CD8-positive, alpha-beta memory T cell (primary cell): Measurements from ENCODE around the gene EFCAB9. TPM values are rescaled to one million over a fixed set of nuclear protein-coding genes. Genes with fewer than 3 reads are reported as not detected.
"Not testable (repeated sequence)": the region's sequence is repeated elsewhere in the genome, so short reads cannot be mapped to it uniquely, and the experiment has no call there.

Experiments
- CTCF ChIA-PET: fragments of 350-600 bp; sonication (Branson Sonifier 250); formaldehyde crosslinking; loops from one replicate; lab custom pipeline; 2021; ENCODE audit warnings: antibody characterized with exemption; lab: Charles Lee
- POLR2A ChIA-PET: fragments of 350-600 bp; sonication (Branson Sonifier 250); formaldehyde crosslinking; loops from one replicate; lab custom pipeline; 2021; ENCODE audit warnings: antibody characterized with exemption; lab: Charles Lee
- DNase-seq, 5 donors: peaks; one replicate each; pipeline versions ENCODE4 v3.0.0 to v3.0.0-alpha.2; 2020 to 2022; ENCODE audit warnings: mixed read lengths in 1 of 5
- H3K27ac ChIP-seq: one replicate; pipeline ENCODE4 v1.7.0; 2013; ENCODE audit warnings: low read depth, mild to moderate bottlenecking, low read length, moderate library complexity
- H3K27me3 ChIP-seq: 2 replicates; pipeline ENCODE4 v1.7.0; 2013; ENCODE audit warnings: low read length, mild to moderate bottlenecking; ENCODE audit not compliant: insufficient read depth, poor library complexity, severe bottlenecking
- H3K36me3 ChIP-seq: 2 replicates; pipeline ENCODE4 v1.7.0; 2013; ENCODE audit warnings: mild to moderate bottlenecking, low read length, moderate library complexity; ENCODE audit not compliant: insufficient read depth
- H3K4me1 ChIP-seq: 2 replicates; pipeline ENCODE4 v1.7.0; 2013; ENCODE audit warnings: mild to moderate bottlenecking, low read length, moderate library complexity; ENCODE audit not compliant: insufficient read depth
- H3K4me3 ChIP-seq: 2 replicates; pipeline ENCODE4 v1.7.0; 2013; ENCODE audit warnings: mild to moderate bottlenecking, low read length
- H3K9me3 ChIP-seq: 2 replicates; pipeline ENCODE4 v1.7.0; 2013; ENCODE audit warnings: mild to moderate bottlenecking, low read length
- H3K27ac Mint-ChIP-seq, 8 donors: one replicate each; pipeline ENCODE4 v1.8.0; 2020 to 2021; ENCODE audit warnings: mixed read lengths in 8 of 8, mild to moderate bottlenecking in 6 of 8, inconsistent platforms in 3 of 8, moderate library complexity in 3 of 8
- H3K27me3 Mint-ChIP-seq, 2 donors: one replicate each; pipeline ENCODE4 v1.8.0; 2020 to 2021; ENCODE audit warnings: mixed read lengths in 2 of 2, mild to moderate bottlenecking in 1 of 2, moderate library complexity in 1 of 2
- H3K36me3 Mint-ChIP-seq, 3 donors: one replicate each; pipeline ENCODE4 v1.8.0; 2020 to 2021; ENCODE audit warnings: mixed read lengths in 3 of 3, inconsistent platforms in 1 of 3, mild to moderate bottlenecking in 1 of 3
- H3K4me1 Mint-ChIP-seq, 3 donors: one replicate each; pipeline ENCODE4 v1.8.0; 2020 to 2021; ENCODE audit warnings: mixed read lengths in 3 of 3, inconsistent platforms in 1 of 3, mild to moderate bottlenecking in 1 of 3
- H3K4me3 Mint-ChIP-seq, 7 donors: one replicate each; pipeline ENCODE4 v1.8.0; 2020 to 2021; ENCODE audit warnings: mixed read lengths in 7 of 7, mild to moderate bottlenecking in 6 of 7, moderate library complexity in 4 of 7, inconsistent platforms in 2 of 7
- H3K9me3 Mint-ChIP-seq, 5 donors: one replicate each; pipeline ENCODE4 v1.8.0; 2020 to 2022; ENCODE audit warnings: mixed read lengths in 5 of 5, mild to moderate bottlenecking in 3 of 5, moderate library complexity in 2 of 5, inconsistent platforms in 1 of 5
- polyA plus RNA-seq: library from polyadenylated mRNA; unstranded; fragments of 300-500 nt; fragmentation: Illumina TruSeq; gene quantifications from one replicate; pipeline ENCODE4 v1.2.3, GENCODE V29; 2021
- total RNA-seq, 2 experiments: library from RNA; stranded (reverse); gene quantifications; one replicate each; pipeline ENCODE4 v1.2.3, GENCODE V29; 2021

Gene EFCAB9
- total and polyA plus RNA-seq, 3 experiments from 2014 or later, result not detected

DNA sequence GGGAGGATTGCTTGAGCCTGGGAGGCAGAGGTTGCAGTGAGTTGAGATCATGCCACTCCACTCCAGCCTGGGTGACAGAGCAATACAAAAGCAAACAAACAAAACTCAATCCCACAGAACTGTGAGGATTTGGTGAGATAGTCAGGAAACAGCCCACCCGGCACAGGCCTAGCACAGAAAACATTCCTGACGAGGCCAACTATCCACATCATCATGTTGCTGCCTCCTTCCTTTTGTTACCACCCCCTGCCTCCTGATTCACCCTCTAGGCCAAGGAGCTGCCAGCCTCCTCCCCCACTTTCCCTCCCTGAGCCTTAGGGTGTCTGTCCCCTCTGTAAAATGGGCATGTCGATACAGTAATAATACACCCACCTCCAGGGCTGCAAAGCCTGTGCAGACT, 44.9 kb upstream of the EFCAB9 start:
- H3K27me3 Mint-ChIP-seq, result peaks cover 0 to 2% of the 10 kb centered on the region in 2 donors
- POLR2A ChIA-PET, result no interaction called here
- Histone ChIP-seq H3K9me3 (no peaks in the 10 kb centered on the region), H3K27ac (no peak overlapping the region), H3K36me3 (peaks cover 38% of the 10 kb centered on the region), H3K4me3 (no peak overlapping the region), H3K4me1 (peaks cover 95% of the 10 kb centered on the region), H3K27me3 (no peaks in the 10 kb centered on the region)
- CTCF ChIA-PET, result interaction anchor here (1.2 to 1.7 kb wide), 2 partner anchors 25 to 26 kb away, joined by 3 to 4 read pairs; no protein-coding TSS in a partner anchor
- no peak for DNase-seq
- H3K9me3 Mint-ChIP-seq, result no peaks in the 10 kb centered on the region
- H3K27ac Mint-ChIP-seq, result peak overlapping the region in 7 of 8 donors; percentile 68 to 95 (median 87)
- H3K4me3 Mint-ChIP-seq, result peak overlapping the region in 1 of 7 donors; percentile 28
- H3K4me1 Mint-ChIP-seq, result peaks cover 79 to 97% (median 95%) of the 10 kb centered on the region in 3 donors
- peaks cover 7 to 84% (median 29%) of the 10 kb centered on the region in 3 donors for H3K36me3 Mint-ChIP-seq

DNA sequence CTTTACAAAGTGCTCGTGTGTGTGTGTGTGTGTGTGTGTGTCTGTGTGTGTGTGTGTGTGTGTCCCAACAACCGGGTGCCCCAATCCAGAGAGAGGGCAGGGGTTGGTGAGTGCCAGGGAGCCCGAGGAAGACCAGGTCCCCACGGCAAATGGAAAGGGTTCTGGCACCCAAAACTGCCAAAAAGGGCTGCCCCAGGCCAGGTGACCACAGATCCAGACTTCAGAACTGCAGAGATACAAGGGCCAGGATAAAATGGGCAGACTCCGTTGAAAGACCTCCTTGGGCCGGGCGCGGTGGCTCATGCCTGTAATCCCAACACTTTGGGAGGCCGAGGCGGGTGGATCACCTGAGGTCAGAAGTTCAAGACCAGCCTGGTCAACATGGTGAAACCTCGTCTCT, 44.5 kb upstream of the EFCAB9 start:
- H3K9me3 Mint-ChIP-seq, H3K4me3 ChIP-seq, H3K27ac ChIP-seq, POLR2A ChIA-PET, H3K9me3 ChIP-seq, H3K27me3 Mint-ChIP-seq, H3K27me3 ChIP-seq: not testable (repeated sequence)
- peak overlapping the region in 1 of 7 donors; percentile 59 for H3K4me3 Mint-ChIP-seq
- CTCF ChIA-PET, result interaction anchor here (0.9 to 2.4 kb wide), 3 partner anchors 26 to 38 kb away, joined by 3 to 10 read pairs (median 3); no protein-coding TSS in a partner anchor
- peak in 1 of 5 donors; percentile 20 for DNase-seq
- peak overlapping the region in 7 of 8 donors; percentile 68 to 95 (median 87) for H3K27ac Mint-ChIP-seq
- peaks cover 42% of the 10 kb centered on the region for H3K36me3 ChIP-seq
- H3K4me1 ChIP-seq, result peaks cover 95% of the 10 kb centered on the region
- peaks cover 79 to 97% (median 95%) of the 10 kb centered on the region in 3 donors for H3K4me1 Mint-ChIP-seq
- H3K36me3 Mint-ChIP-seq, result peaks cover 7 to 86% (median 33%) of the 10 kb centered on the region in 3 donors

DNA sequence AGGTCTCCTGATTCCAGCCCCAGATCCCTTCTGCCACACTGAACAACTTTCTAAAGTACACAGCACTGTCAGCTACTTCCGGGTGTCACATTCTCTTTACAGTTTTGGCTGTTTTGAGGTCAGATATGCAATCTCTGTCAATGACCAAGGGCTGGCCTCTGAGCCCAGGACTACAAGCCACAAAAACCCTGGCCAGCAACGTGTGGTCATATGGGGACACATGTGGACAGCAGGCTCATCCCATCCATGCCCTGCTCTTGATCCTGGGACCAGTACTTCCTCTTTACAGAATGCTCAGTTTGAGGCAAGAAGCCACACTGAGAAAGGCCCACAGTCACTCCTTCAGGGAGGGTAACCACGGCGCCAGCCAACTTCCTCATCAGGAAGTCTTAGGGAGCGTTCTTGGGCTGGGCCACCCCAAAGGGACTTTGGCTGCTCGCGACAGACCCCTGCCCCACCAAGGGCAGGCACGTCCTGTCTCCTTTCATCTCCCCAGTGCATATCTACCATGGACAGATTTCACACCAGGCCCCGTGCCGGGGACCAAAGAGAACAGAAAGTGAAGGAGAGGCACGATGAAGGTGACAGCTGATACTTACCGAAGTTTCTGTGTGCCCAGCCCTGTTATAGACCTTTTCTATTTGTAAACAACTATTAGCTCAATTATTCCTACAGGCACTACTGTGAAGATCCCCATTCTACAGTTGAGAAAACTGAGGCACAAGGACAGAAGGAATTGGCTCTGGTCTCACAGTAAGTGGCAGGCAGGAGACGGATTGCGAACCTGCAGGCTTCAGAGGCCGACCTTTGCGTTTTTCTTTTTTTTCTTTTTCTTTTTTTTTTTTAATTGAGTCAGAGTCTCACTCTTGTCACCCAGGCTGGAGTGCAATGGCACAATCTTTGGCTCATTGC, 43.2 kb upstream of the EFCAB9 start:
- H3K27ac Mint-ChIP-seq, result peak overlapping the region; percentile 89 to 96 (median 94)
- Histone ChIP-seq H3K4me1 (peaks cover 85% of the 10 kb centered on the region), H3K27me3 (no peaks in the 10 kb centered on the region), H3K9me3 (no peaks in the 10 kb centered on the region), H3K4me3 (peak overlapping the region; percentile 1), H3K36me3 (peaks cover 46% of the 10 kb centered on the region), H3K27ac (peak overlapping the region; percentile 50)
- DNase-seq, result peak; percentile 10 to 50 (median 29)
- peaks cover 7 to 87% (median 33%) of the 10 kb centered on the region in 3 donors for H3K36me3 Mint-ChIP-seq
- ChIA-PET POLR2A (interaction anchor here (0.7 to 1.0 kb wide), 4 partner anchors 10 to 24 kb away, joined by 3 to 5 read pairs (median 4); no protein-coding TSS in a partner anchor), CTCF (interaction anchor here (0.7 to 5.2 kb wide), 7 partner anchors 15 to 59 kb away, joined by 3 to 33 read pairs (median 4); partner anchors contain the start of gene STK10)
- no peaks in the 10 kb centered on the region for H3K9me3 Mint-ChIP-seq
- no peaks in the 10 kb centered on the region for H3K27me3 Mint-ChIP-seq
- peak overlapping the region; percentile 38 to 80 (median 74) for H3K4me3 Mint-ChIP-seq
- H3K4me1 Mint-ChIP-seq, result peaks cover 75 to 91% (median 90%) of the 10 kb centered on the region in 3 donors

DNA sequence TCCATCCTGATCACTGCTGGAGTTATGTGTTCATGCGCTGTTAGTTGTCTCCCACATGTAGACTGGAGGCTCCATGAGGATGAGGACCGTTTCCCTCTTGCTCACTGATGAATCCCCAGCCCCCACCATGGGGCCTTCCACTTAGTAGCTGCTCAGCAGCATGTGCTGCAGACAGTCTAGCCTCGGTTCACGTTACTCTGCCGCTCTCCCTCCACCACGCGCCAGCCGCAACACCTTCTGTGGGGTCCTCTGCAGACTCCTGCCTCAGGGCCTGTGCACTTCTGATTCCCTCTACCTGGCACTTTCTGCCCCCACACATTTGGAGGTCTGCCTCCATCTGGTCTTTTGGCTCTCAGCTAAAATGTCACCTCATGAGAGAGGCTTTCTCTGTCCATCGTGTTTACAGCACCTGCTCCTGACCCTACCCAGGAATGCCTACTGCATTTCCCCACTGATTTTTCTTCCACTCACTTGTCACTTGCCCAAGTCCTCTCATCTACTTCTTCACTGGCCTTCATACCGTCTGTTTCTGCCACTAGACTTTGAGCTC, 42.2 kb upstream of the EFCAB9 start:
- H3K36me3 Mint-ChIP-seq, result peaks cover 9 to 88% (median 34%) of the 10 kb centered on the region in 3 donors
- H3K9me3 Mint-ChIP-seq, result no peaks in the 10 kb centered on the region
- peak overlapping the region in 6 of 7 donors; percentile 20 to 78 (median 70) for H3K4me3 Mint-ChIP-seq
- ChIA-PET CTCF (interaction anchor here (1.0 to 5.2 kb wide), 5 partner anchors 14 to 45 kb away, joined by 4 to 33 read pairs (median 9); partner anchors contain the start of gene STK10), POLR2A (interaction anchor here (0.9 to 1.0 kb wide), 2 partner anchors 23 to 40 kb away, joined by 3 read pairs; no protein-coding TSS in a partner anchor)
- Histone ChIP-seq H3K9me3 (no peaks in the 10 kb centered on the region), H3K27me3 (no peaks in the 10 kb centered on the region), H3K36me3 (peaks cover 48% of the 10 kb centered on the region), H3K4me1 (peaks cover 80% of the 10 kb centered on the region), H3K4me3 (no peak overlapping the region), H3K27ac (no peak overlapping the region)
- peak overlapping the region; percentile 86 to 96 (median 94) for H3K27ac Mint-ChIP-seq
- peaks cover 72 to 91% (median 90%) of the 10 kb centered on the region in 3 donors for H3K4me1 Mint-ChIP-seq
- peak in 1 of 5 donors; percentile 14 for DNase-seq
- no peaks in the 10 kb centered on the region for H3K27me3 Mint-ChIP-seq

DNA sequence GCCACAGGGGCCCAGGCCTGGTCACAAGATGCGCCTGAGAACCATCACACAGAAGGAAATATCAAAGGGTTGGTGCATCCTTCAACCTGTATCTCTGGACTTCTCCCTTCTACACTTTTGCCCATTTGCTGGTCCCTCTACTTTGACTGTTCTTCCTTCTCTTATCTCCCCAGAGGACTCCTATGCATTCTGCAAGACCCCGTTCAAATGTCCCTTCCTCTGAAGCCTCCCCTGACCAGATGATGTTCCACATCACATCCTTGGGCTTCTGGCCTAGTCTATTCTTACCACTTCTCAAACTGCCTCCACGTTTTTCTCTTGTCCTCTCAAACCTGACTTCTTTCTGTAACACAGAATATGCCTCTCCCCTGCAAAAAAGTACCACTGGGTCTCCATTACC, 40.3 kb upstream of the EFCAB9 start:
- Histone ChIP-seq H3K9me3 (no peaks in the 10 kb centered on the region), H3K36me3 (peaks cover 40% of the 10 kb centered on the region), H3K27me3 (no peaks in the 10 kb centered on the region), H3K27ac (no peak overlapping the region), H3K4me1 (peaks cover 71% of the 10 kb centered on the region), H3K4me3 (no peak overlapping the region)
- Mint-ChIP-seq H3K9me3 (no peaks in the 10 kb centered on the region), H3K27me3 (no peaks in the 10 kb centered on the region), H3K4me1 (peaks cover 69 to 88% (median 88%) of the 10 kb centered on the region in 3 donors), H3K36me3 (peaks cover 12 to 85% (median 38%) of the 10 kb centered on the region in 3 donors), H3K27ac (peak overlapping the region; percentile 70 to 96 (median 92)), H3K4me3 (peak overlapping the region in 3 of 7 donors; percentile 23 to 37 (median 32))
- ChIA-PET CTCF (interaction anchor here (0.9 to 5.2 kb wide), 3 partner anchors 10 to 35 kb away, joined by 4 to 33 read pairs (median 4); partner anchors contain the start of gene STK10), POLR2A (no interaction called here)
- no peak for DNase-seq

DNA sequence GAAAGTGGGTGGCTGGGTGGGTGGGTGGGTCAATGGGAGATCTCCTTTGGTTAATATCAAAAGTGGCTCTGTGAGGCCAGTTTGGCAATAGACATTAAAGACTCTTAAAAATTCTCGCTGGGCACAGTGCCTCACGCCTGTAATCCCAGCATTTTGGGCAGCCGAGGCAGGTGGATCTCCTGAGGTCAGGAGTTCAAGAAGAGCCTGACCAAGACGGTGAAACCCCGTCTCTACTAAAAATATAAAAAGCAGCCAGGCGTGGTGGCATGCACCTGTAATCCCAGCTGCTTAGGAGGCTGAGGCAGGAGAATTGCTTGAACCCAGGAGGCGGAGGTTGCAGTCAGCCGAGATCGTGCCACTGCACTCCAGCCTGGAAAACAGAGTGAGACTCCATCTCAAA, 38.9 kb upstream of the EFCAB9 start:
- H3K27ac ChIP-seq, H3K27me3 Mint-ChIP-seq, POLR2A ChIA-PET, H3K4me3 Mint-ChIP-seq, H3K9me3 Mint-ChIP-seq, H3K27me3 ChIP-seq, H3K4me3 ChIP-seq, H3K9me3 ChIP-seq: not testable (repeated sequence)
- CTCF ChIA-PET, result interaction anchor here (0.8 to 1.7 kb wide), 3 partner anchors 18 to 33 kb away, joined by 3 to 7 read pairs (median 3); partner anchors contain the start of gene STK10
- Histone ChIP-seq H3K4me1 (peaks cover 72% of the 10 kb centered on the region), H3K36me3 (peaks cover 40% of the 10 kb centered on the region)
- H3K36me3 Mint-ChIP-seq, result peaks cover 12 to 78% (median 39%) of the 10 kb centered on the region in 3 donors
- peak in 1 of 5 donors; percentile 4 for DNase-seq
- H3K4me1 Mint-ChIP-seq, result peaks cover 70 to 88% (median 84%) of the 10 kb centered on the region in 3 donors
- H3K27ac Mint-ChIP-seq, result peak overlapping the region in 7 of 8 donors; percentile 38 to 95 (median 74)

DNA sequence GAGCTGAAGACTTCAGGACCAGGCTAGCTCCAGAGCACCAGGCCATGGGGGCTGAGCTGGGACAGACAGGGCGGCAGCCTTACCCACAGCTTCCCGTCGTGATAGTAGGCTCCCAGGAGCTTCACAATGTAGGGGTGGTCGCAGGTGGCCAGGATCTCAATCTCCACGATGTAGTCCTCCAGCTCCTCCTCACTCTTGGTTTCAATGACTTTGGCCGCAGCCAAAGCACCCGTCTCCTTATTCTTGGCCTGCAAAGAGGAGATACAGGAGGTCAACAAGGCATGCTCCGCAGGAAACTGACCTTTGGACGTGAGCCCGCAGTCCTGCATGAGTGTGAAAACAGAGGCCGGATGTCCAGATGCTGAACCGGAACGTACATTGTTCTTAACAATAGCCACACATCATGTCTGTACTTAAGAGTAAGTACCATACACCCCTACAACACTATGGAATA, 37.4 kb upstream of the EFCAB9 start:
- Histone ChIP-seq H3K4me1 (peaks cover 71% of the 10 kb centered on the region), H3K4me3 (no peak overlapping the region), H3K27me3 (no peaks in the 10 kb centered on the region), H3K36me3 (peaks cover 40% of the 10 kb centered on the region), H3K27ac (no peak overlapping the region), H3K9me3 (no peaks in the 10 kb centered on the region)
- CTCF ChIA-PET, result interaction anchor here (1.1 to 4.8 kb wide), 7 partner anchors 18 to 97 kb away, joined by 3 to 20 read pairs (median 3); partner anchors contain the start of gene STK10
- Mint-ChIP-seq H3K36me3 (peaks cover 11 to 75% (median 29%) of the 10 kb centered on the region in 3 donors), H3K4me1 (peaks cover 70 to 87% (median 83%) of the 10 kb centered on the region in 3 donors), H3K4me3 (no peak overlapping the region), H3K27ac (peak overlapping the region; percentile 46 to 84 (median 82)), H3K9me3 (no peaks in the 10 kb centered on the region), H3K27me3 (no peaks in the 10 kb centered on the region)
- peak in 1 of 5 donors; percentile 18 for DNase-seq
- POLR2A ChIA-PET, result no interaction called here
